HG02678 (cell line): Measurements from ENCODE around the gene PYCR2.

Source experiments
- ATAC-seq: cut with Tn5 transposase; IDR thresholded peaks from one replicate; pipeline ENCODE4 v1.9.1; 2021; ENCODE audit warnings: mild to moderate bottlenecking, moderate library complexity; ENCODE audit not compliant: unreplicated experiment

The PYCR2 gene

GRCh38 chr1:225921734-225922709 lies 2.0 kb downstream of the PYCR2 start:
- ATAC-seq = no peak

GRCh38 chr1:225919906-225920305 lies 4.1 kb downstream of the PYCR2 start:
- ATAC-seq = no peak

DNA sequence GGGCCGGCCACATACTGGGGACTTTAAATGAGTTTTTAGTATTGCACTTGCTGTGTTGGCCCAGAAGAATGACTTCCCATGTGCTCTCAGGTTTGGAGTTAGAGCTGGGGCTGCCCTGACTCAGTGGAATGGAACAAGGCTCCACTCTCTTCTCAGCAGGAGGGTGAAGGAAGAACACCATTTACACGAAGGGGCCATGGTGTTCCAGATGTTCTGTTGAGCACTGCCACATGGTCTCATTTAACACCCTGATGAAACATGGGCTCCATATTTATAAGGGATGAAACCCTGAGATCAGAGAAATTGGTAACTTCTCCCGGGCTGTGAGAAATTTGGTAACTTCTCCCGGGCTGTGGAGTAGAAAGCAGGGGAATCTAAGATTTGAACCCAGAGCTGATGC lies 5.8 kb downstream of the PYCR2 start:
- ATAC-seq = no peak

- ATAC-seq = no peak
These were observed 6.5 kb downstream of the PYCR2 start for GRCh38 chr1:225917536-225917935.

GRCh38 chr1:225917101-225917500 lies 6.9 kb downstream of the PYCR2 start:
- no peak for ATAC-seq

DNA sequence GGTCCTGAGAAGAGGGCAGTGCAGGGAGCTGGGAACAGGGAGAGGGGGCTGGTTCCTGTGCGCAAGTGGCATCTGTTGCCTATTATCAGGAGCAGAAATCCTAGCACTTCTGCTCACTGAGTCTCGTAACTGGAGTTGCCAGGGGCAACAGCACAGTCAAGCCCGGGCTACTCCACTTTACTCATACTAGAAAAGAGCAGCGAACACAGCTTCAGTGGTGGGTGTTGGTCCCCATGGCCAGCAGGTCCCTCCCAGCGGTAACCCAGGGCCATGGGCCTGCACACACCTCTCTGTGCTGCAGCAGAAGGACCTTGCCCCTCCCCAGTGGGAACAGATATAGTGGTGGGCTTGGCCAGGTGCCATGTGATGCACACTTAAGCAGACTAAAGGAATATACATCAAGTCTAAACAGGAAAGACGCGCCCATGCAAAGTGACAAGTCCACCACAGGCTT lies 8.5 kb downstream of the PYCR2 start:
- no peak for ATAC-seq

DNA sequence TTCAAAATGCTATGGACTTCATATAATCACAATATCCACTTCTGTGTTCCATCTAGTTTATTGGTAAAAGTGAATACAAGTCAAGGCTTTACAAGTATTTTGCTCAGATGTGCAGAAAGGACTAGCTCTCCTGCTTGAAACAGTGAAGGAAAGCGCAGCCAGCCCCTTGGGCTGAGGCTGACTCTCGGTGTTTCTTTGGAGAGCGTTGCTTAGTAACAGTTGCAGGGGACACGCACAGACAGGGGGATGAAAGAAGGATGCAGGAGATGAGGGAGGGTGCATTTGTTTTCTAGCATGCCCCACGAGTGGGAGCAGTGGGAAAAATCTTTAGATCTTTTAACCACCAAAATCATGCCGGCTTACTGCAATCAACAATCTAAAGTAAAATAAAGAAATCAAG lies 9.1 kb downstream of the PYCR2 start:
- no peak for ATAC-seq

DNA sequence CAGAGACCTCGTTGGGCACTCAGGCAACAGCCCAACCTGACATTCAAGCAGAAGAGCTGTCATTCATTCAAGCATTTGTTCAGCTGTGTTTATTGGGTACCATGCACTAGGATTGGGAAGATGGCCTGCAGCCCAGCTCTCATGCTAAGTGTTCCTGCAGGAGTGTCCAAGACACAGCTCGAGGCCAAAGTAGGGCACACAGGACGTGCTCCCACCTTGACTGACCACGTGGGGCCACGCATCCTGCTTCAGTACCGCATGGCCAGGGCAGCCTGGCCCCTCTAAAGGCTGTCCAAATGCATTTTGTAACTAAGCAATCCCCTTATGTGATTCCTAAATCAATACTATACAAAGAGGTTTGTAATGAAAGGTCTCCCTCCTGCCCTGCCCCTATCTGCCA lies 9.7 kb downstream of the PYCR2 start:
- ATAC-seq = no peak

DNA sequence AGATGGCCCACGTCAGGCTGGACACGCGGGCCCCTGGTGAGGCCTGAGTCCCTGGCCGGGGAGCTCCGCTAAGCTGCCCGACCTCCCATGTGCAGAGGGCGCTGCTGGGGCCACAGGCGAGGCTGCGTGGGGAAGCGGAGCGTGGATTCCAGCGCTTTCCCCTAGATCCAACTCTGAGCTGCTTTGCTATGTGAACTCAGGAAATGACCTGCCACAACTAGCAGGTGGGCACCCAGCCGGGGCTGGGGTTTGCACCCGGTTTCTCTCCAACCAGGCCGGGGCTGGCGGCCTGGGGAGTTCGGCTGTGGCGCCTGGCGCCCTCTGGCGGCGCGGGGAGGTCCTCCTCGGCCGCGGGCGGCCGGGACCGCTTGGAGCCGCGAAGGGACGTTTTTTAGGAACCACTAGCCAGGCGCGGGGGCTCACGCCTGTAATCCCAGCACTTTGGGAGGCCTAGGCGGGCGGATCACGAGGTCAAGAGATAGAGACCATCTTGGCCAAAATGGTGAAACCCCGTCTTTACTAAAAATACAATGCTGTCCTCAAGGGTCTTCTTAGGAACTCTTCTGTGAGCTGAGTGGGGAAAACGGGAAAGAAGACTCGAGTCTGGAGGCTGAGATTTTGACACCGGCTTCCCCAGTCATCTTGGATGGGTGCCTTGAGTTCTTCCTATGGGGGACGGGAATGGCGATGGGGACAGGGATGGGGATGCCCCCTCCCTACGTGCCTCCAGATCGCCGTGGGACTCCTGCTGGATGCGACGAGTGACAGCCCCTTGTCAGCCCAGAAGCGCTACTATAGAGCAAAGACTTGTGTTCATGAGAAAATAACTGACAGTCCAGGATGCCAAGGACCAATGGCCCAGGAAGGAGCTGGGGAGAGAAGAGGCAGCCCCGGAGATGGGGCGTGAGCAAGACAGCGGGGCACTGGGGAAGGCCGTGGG lies 12.6 kb downstream of the PYCR2 start:
- ATAC-seq = peak; percentile 93

GRCh38 chr1:225909477-225909876 lies 14.6 kb downstream of the PYCR2 start:
- ATAC-seq = no peak

GRCh38 chr1:225908773-225909172 lies 15.3 kb downstream of the PYCR2 start:
- no peak for ATAC-seq

- no peak for ATAC-seq
These were observed 15.9 kb downstream of the PYCR2 start for GRCh38 chr1:225908013-225908640.

DNA sequence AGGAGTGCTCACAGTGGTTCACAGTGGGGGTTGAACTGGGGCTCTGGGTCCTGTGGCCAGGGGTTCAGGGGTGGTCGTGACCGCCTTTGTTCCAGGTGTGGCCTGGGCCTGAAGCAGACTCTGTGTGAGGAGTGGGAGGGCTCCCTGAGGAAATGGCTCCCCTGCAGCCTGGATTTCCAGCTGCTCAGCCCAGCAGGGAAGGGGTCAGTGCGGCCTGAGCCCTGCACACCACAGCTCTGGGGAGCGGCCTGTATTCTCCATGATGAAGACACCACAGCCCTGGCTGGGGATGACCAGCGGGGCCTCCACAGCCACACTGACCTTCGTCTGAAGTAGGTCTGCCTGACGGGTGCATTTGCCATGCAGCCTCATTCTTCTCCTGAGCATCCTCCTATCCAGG lies 16.7 kb downstream of the PYCR2 start:
- no peak for ATAC-seq

- ATAC-seq = no peak
These were observed 17.6 kb downstream of the PYCR2 start for GRCh38 chr1:225906467-225906866.

DNA sequence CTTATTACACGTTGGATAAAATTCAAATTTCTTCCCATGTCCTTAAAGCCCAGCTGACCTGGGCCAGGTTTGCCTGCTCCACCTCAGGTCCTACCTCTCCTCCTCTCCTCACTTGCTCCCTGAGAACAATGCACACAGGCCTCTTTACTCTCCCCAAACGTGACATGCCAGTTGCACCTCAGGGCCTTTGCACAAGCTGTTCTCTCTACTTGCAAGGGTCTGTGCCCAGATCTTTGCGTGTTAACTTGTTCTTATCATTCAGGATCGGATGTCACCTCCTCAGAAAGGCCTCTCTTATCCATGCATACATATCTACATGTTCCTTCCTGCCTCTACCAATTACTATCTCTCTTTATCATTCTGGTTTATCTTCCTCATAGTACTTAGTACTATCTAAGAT lies 20.4 kb downstream of the PYCR2 start:
- ATAC-seq = no peak

DNA sequence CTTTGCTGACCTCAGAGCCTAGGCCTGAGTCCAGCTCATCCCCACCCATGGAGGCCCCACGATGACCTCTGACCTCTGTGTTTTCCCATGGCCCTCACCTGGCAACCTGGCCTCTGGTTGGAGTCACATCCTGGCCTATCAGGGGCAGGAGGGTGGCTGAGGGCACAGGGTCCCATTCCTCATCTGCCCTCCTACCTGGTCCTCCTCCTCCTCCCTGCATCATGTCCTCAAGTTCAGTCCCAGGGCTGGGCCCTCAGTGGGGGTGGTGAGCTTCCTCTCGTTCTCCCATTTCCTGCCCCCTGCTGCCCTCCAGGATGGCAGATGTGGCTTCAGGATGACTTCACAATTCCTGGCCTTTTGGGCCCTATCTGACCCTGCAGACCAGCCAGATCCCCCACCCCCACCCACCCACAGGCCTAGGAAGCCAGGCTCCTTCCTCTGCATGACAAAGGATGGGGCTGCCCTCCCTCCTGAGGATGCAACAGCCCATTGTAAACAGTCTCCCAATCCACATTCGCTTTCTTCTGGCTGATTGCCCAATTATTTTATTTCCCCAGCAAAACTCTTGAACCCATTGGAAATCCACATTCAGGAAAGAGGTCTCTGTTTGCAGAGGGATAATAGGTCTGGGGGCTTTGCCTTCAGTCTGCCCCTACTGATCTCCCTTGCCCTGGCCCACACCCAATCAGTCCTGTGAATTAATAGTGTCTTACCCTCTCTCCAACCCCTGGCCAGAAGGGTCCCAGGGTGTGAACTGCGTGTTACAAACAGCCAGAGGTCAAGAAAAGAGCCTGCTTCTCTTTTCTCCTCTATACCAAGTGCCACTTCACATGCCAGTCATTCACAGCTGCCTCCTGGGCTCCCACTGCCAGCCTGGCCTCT lies 24.8 kb downstream of the PYCR2 start:
- no peak for ATAC-seq

DNA sequence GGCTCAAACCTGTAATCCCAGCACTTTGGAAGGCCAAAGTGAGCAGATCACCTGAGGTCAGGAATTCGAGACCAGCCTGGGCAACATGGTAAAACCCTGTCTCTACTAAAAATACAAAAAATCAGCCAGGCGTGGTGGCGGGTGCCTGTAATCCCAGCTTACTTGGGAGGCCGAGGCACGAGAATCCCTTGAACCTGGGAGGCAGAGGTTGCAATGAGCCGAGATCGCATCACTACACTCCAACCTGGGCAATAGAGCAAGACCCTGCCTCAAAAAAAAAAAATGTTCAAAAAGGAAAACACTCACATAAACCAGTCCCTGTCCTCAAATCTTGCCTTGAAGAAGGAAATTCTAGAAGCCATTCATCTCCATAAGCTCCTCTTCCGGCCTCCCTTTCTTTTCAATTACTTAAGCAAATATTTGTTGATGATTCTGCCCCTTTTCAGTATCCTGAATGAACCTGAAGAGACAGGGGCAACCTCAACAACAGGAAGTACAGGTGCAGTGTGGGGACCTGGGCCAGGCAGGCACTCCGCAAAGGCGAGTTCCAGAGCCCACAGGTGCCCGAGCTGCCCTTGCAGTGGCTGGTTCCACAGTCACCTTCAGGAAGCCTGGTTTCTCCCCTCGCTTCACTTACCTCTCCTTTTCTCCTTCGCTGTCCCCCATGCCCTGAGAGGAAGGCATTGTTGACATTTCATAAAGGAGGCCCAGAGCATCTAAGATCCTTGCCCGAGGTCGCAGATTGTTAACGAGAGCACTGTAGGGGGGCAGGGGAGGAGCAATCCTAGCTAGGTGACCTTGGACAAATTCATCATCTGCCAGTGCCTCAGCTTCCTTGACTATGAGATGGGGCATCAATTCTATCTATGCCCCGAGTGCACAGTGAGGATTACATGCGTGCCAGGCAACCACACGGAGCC lies 26.2 kb downstream of the PYCR2 start:
- no peak for ATAC-seq

- peak; percentile 100 for ATAC-seq
These were observed 27.0 kb downstream of the PYCR2 start for GRCh38 chr1:225896937-225897549.

- no peak for ATAC-seq
These were observed 27.6 kb downstream of the PYCR2 start for GRCh38 chr1:225896494-225896893.
